Activated CD4-positive, alpha-beta memory T cell treated with anti-CD3 and anti-CD28 coated beads, Interleukin-2, amount 10 ng/mL, durations not matched to agents 7 days and 5 days (primary cell): Measurements from ENCODE around the gene EXD2. TPM values are rescaled to one million over a fixed set of nuclear protein-coding genes. Genes with fewer than 3 reads are reported as not detected.
"Not testable (repeated sequence)": the region's sequence is repeated elsewhere in the genome, so short reads cannot be mapped to it uniquely, and the experiment has no call there.

ENCODE experiments used
- CTCF ChIA-PET: fragments of 350-600 bp; sonication (Branson Sonifier 250); formaldehyde crosslinking; loops from one replicate; lab custom pipeline; 2021; ENCODE audit warnings: antibody characterized with exemption, inconsistent platforms; lab: Charles Lee
- POLR2A ChIA-PET: fragments of 350-600 bp; sonication (Branson Sonifier 250); formaldehyde crosslinking; loops from one replicate; lab custom pipeline; 2021; ENCODE audit warnings: antibody characterized with exemption; lab: Charles Lee
- DNase-seq: peaks from one replicate; pipeline ENCODE4 v3.0.0-alpha.2; 2020
- H3K27ac Mint-ChIP-seq: one replicate; pipeline ENCODE4 v1.8.0; 2021; ENCODE audit warnings: mild to moderate bottlenecking, mixed read lengths
- H3K27me3 Mint-ChIP-seq: one replicate; pipeline ENCODE4 v1.8.0; 2021; ENCODE audit warnings: mixed read lengths
- H3K36me3 Mint-ChIP-seq: one replicate; pipeline ENCODE4 v1.8.0; 2021; ENCODE audit warnings: low read depth, mixed read lengths
- H3K4me1 Mint-ChIP-seq: one replicate; pipeline ENCODE4 v1.8.0; 2021; ENCODE audit warnings: mixed read lengths
- H3K4me3 Mint-ChIP-seq: one replicate; pipeline ENCODE4 v1.8.0; 2021; ENCODE audit warnings: mild to moderate bottlenecking, mixed read lengths
- H3K9me3 Mint-ChIP-seq: one replicate; pipeline ENCODE4 v1.8.0; 2021; ENCODE audit warnings: mixed read lengths
- total RNA-seq, 2 experiments: library from RNA; stranded (reverse); gene quantifications; one replicate each; pipeline ENCODE4 v1.2.3, GENCODE V29; 2021

The EXD2 gene
- total RNA-seq, 2 experiments from 2014 or later, result 5.3 to 5.7 TPM

DNA sequence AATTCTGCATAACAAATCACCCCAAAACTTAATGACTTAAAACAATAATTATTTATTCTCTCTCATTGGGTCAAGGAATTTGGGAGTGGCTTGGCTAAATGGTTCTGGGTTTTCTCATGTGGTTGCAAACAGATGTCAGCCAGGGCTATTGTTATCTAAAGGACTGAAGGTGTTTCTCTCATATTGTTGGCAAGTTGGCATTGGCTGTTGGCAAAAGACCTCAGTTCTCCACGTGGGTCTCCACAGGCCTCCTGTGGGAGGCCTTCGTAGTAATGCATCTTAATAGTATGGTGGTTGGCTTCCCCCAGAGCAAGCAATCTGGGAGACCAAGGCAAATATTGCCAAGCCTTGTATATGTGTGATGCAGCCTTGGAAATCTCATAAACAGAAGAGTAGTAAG lies 83.0 kb downstream of the EXD2 start:
- H3K4me3 Mint-ChIP-seq, result no peak overlapping the region
- H3K9me3 Mint-ChIP-seq, result no peaks in the 10 kb centered on the region
- H3K27me3 Mint-ChIP-seq, result peaks cover 17% of the 10 kb centered on the region
- POLR2A ChIA-PET, result no interaction called here
- H3K27ac Mint-ChIP-seq, result no peak overlapping the region
- H3K4me1 Mint-ChIP-seq, result no peaks in the 10 kb centered on the region
- CTCF ChIA-PET, result no interaction called here
- DNase-seq, result no peak
- H3K36me3 Mint-ChIP-seq, result no peaks in the 10 kb centered on the region

DNA sequence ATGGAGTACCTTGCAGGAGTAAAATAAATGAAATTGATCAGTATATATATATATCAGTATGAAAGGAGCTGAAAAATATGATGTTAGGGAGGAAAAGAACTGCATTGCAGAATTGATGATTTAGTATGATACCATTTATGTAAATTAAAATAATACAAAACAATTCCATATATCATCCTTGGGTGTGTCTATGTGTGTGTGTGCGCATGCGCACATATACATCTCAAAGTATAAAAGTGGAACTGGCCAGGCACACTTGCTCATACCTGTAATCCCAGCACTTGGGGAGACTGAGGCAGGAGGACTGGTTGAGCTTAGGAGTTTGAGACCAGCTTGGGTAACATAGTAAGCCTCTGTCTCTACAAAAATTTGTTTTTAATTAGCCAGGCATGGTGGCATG lies 84.0 kb downstream of the EXD2 start:
- H3K36me3 Mint-ChIP-seq, result no peaks in the 10 kb centered on the region
- H3K4me3 Mint-ChIP-seq, result no peak overlapping the region
- H3K27me3 Mint-ChIP-seq, result peaks cover 23% of the 10 kb centered on the region
- no peak for DNase-seq
- H3K4me1 Mint-ChIP-seq, result no peaks in the 10 kb centered on the region
- CTCF ChIA-PET, result interaction anchor here (0.5 kb wide), 1 partner anchor 113 kb away, joined by 3 read pairs; no protein-coding TSS in a partner anchor
- POLR2A ChIA-PET, result no interaction called here
- H3K9me3 Mint-ChIP-seq, result no peaks in the 10 kb centered on the region
- H3K27ac Mint-ChIP-seq, result no peak overlapping the region

DNA sequence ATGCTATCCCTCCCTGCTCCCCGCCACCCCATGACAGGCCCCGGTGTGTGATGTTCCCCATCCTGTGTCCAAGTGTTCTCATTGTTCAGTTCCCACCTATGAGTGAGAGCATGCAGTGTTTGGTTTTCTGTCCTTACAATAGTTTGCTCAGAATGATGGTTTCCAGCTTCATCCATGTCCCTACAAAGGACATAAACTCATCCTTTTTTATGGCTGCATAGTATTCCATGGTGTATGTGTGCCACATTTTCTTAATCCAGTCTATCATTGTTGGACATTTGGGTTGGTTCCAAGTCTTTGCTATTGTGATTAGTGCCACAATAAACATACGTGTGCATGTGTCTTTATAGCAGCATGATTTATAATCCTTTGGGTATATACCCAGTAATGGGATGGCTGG lies 86.1 kb downstream of the EXD2 start:
- H3K36me3 Mint-ChIP-seq, H3K4me1 Mint-ChIP-seq, CTCF ChIA-PET, DNase-seq, H3K4me3 Mint-ChIP-seq, POLR2A ChIA-PET, H3K9me3 Mint-ChIP-seq, H3K27ac Mint-ChIP-seq: not testable (repeated sequence)
- H3K27me3 Mint-ChIP-seq, result peaks cover 23% of the 10 kb centered on the region

DNA sequence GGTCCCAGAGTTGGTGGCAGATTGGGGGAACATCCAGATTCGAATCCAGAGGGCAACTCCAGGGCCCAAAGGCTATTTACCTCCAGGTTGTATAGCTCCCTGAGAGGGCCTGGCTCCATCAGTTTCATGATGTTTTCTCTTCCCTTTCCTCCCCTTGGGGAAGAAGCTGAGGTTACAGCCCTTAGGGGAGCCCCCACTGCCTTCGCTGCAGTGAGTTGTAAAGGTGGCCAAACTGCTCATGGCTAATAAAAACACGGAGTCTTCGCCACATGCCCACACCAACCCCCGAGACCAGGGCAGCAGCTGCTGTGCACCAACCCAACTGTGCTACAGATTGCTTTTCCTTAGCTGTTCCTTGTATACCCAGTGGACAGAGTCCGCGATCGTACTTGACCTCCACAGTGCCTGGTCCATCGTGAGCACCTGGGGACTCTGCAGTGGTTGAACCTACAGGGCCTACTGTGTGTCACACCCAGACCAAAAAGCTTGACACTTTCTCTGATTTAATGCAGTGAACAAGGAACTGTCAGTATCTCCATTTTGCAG lies 89.5 kb downstream of the EXD2 start:
- Mint-ChIP-seq H3K4me3 (no peak overlapping the region), H3K27me3 (peaks cover 12% of the 10 kb centered on the region), H3K27ac (no peak overlapping the region), H3K4me1 (no peaks in the 10 kb centered on the region), H3K36me3 (no peaks in the 10 kb centered on the region), H3K9me3 (no peaks in the 10 kb centered on the region)
- ChIA-PET CTCF (no interaction called here), POLR2A (no interaction called here)
- DNase-seq, result no peak

DNA sequence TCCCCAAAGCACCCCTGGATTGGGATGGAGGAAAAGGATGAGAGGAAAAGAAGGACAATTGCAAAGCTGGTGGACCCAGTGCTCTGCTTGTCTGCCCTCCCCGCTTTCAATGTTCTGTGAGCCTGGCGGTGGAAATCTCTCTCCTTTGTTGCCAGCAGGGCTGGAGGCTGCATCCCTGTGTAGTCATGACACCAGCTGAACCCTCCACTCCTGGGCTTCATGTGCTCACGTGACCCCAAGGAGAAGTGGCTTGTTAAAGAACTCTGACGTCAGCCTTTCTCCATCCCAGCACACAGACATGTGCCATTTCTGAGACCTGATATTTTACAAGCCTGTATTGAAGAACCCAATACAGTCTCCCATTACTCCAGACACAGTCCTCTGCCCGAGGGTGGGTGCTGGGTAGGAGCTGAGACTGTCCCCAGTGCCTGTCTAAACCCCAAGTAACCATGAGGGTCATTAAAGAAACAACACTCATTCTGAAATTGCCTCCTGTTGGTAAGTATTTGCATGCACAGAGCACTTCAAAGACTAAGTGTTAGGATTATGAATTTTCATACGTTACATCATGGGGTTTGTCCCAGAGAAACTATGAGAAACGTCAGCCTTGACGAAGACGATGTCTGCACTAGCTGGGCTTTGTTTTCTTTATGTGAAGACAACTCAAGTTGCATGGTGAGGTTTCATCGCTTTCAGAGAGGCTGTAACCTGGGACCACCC lies 90.3 kb downstream of the EXD2 start:
- Mint-ChIP-seq H3K27ac (no peak overlapping the region), H3K4me1 (no peaks in the 10 kb centered on the region), H3K27me3 (peaks cover 11% of the 10 kb centered on the region), H3K36me3 (no peaks in the 10 kb centered on the region), H3K9me3 (no peaks in the 10 kb centered on the region), H3K4me3 (no peak overlapping the region)
- POLR2A ChIA-PET, result no interaction called here
- CTCF ChIA-PET, result no interaction called here
- no peak for DNase-seq

DNA sequence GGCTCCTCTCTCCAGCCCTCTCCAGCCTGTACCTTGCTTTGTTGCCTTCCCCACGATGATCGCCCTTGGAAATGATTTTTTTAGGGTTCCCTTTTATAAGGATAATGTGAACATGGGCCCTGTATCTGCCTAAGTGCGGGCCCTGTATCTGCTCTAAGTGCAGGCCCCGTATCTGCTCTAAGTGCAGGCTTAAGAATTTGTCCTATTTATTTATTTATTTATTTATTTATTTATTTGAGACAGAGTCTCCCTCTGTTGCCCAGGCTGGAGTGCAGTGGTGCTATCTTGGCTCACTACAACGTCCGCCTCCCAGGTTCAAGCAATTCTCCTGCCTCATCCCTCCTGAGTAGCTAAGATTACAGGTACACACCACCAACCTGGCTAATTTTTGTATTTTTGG lies 91.2 kb downstream of the EXD2 start:
- H3K4me1 Mint-ChIP-seq, result no peaks in the 10 kb centered on the region

DNA sequence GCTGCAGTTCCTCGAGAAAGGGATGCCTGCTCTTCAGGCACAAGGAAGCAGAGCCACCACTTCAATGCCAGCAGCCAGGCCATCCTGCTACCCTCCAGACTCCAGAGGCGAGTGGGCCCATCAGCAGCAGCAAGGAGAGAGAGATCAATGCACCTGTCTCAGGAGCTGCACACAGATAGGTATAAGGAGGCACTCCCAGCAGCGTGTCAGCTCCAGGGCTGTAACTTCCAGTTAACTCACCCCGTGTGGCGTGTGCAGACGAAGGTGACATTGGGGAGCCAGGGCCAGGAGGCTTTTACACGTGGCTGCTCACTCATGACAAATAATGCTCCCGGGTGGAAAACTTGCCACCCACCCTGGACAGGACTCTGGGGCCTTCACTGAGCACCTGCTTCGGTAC lies 92.9 kb downstream of the EXD2 start:
- Mint-ChIP-seq H3K4me1 (no peaks in the 10 kb centered on the region), H3K27me3 (peaks cover 11% of the 10 kb centered on the region), H3K36me3 (no peaks in the 10 kb centered on the region), H3K9me3 (no peaks in the 10 kb centered on the region), H3K27ac (no peak overlapping the region), H3K4me3 (no peak overlapping the region)
- no peak for DNase-seq
- ChIA-PET POLR2A (no interaction called here), CTCF (no interaction called here)

More for the DNA sequence above, 91.2 kb downstream of the EXD2 start:
- CTCF ChIA-PET, result no interaction called here
- H3K27ac Mint-ChIP-seq, result no peak overlapping the region
- no peak overlapping the region for H3K4me3 Mint-ChIP-seq
- POLR2A ChIA-PET, result no interaction called here
- H3K36me3 Mint-ChIP-seq, result no peaks in the 10 kb centered on the region
- peaks cover 11% of the 10 kb centered on the region for H3K27me3 Mint-ChIP-seq
- H3K9me3 Mint-ChIP-seq, result no peaks in the 10 kb centered on the region
- DNase-seq, result no peak

DNA sequence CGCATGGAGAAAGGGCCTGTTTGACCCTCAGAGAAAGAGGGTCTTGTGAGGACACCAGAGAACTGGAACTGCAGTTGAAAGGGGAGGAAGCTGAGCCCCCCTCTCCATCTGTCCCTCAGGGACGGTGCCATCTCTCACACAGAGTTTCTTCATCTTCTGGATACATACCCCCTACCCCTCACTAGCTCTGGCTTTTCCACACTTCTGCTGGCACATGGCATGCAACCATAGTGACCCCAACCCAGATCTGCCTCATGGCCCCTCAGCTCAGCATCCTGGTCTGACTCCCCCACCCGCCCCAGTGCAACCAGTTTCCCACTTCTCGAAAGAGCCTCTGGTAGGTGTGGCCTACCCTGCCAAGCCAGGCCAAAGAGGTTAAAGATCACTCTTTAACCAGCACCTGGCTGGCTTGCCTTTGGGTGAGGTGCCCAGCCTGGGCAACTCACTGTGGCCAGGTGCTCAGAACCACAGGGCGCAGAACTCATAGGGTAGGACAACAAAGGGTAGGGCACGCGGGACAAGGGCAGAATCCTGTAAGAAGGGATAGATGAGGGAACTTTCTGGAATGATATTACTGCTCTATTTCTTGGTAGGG lies 94.5 kb downstream of the EXD2 start:
- no peak for DNase-seq
- ChIA-PET CTCF (no interaction called here), POLR2A (no interaction called here)
- no peaks in the 10 kb centered on the region for H3K36me3 Mint-ChIP-seq
- no peak overlapping the region for H3K27ac Mint-ChIP-seq
- H3K4me3 Mint-ChIP-seq, result no peak overlapping the region
- no peaks in the 10 kb centered on the region for H3K4me1 Mint-ChIP-seq
- peaks cover 4% of the 10 kb centered on the region for H3K27me3 Mint-ChIP-seq
- H3K9me3 Mint-ChIP-seq, result no peaks in the 10 kb centered on the region

DNA sequence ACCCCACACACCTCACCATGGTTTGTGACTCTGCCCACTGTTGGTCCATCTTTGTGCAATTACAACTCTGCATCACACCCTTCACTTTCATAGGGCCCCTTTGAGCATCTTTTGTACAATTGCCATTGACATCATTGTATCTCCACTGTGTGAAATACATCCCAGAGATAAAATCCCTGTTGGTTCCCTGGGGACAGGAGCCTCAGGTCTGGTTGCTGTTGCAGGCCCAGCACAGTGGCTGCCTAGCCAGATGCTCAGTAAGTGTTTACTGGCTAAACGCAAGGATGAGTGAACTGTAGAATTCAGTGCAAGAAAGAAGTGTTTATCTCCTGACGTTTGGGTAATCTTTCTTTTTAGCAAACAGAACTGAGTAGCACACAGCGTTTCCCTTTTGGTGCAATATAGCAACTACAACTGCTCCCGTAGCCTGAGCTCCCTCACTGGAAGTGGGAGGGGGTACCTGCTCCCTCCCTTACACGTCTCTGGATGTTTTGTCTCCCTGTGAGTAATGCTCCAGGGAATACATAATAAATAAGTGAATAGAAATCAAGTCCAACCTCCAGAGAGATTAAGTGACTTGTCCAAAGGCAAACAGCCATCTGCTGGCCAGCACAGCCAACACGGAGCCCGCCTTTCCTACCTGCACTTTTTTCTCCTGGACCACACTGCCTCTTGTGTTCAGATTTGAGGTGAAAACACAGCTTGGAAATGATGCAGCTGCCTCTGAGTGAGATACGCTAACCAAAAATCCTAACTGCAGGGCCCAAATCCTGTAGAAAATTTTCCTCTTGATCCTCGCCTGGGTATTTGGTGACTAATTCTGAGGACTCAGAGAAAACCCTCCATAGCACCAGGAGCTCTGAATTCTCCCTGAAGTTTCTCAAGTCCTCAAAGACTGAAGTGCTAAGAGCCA lies 96.1 kb downstream of the EXD2 start:
- Mint-ChIP-seq H3K27ac (no peak overlapping the region), H3K4me3 (no peak overlapping the region), H3K36me3 (no peaks in the 10 kb centered on the region), H3K4me1 (no peaks in the 10 kb centered on the region), H3K27me3 (peaks cover 4% of the 10 kb centered on the region), H3K9me3 (no peaks in the 10 kb centered on the region)
- ChIA-PET POLR2A (no interaction called here), CTCF (no interaction called here)
- DNase-seq, result no peak

DNA sequence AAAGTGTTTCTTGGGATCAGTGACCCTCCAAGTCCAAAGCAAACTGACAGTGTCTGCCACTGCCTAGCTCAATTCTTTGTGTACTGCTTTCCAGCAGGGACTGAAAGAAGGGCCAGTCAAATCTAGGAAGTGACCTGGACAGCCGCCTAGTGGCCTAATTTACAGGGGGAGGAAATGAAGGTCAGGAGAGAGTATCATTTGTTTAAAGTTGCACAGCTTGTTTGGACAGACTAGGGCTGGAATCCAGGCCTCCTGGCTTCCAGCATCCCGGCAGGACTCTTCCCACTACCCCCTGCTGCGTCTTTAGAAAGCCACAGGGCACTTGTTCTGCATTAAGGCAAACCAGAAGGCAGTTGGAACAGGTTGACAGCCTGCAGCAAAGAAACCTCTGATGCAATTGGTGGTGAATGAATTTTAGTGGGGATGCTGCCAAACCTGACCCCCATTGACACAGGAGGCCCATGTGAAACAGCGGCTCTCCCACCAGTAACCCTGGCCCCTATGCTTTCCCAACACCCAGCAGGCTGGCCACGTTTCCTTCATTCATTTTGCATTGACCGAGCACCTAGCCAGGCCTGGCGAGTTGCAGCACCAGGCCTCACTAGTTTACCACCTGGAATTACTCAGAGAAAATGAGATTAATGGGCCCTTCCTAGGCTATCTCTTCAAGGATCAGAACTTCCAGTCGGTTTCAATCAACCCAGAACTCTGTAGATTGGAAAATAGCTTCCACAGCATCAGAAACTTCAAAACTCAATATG lies 96.9 kb downstream of the EXD2 start:
- no peaks in the 10 kb centered on the region for H3K4me1 Mint-ChIP-seq
- no peaks in the 10 kb centered on the region for H3K36me3 Mint-ChIP-seq
- no peak for DNase-seq
- H3K27ac Mint-ChIP-seq, result no peak overlapping the region
- ChIA-PET POLR2A (no interaction called here), CTCF (no interaction called here)
- peaks cover 1% of the 10 kb centered on the region for H3K27me3 Mint-ChIP-seq
- H3K9me3 Mint-ChIP-seq, result no peaks in the 10 kb centered on the region
- H3K4me3 Mint-ChIP-seq, result no peak overlapping the region

DNA sequence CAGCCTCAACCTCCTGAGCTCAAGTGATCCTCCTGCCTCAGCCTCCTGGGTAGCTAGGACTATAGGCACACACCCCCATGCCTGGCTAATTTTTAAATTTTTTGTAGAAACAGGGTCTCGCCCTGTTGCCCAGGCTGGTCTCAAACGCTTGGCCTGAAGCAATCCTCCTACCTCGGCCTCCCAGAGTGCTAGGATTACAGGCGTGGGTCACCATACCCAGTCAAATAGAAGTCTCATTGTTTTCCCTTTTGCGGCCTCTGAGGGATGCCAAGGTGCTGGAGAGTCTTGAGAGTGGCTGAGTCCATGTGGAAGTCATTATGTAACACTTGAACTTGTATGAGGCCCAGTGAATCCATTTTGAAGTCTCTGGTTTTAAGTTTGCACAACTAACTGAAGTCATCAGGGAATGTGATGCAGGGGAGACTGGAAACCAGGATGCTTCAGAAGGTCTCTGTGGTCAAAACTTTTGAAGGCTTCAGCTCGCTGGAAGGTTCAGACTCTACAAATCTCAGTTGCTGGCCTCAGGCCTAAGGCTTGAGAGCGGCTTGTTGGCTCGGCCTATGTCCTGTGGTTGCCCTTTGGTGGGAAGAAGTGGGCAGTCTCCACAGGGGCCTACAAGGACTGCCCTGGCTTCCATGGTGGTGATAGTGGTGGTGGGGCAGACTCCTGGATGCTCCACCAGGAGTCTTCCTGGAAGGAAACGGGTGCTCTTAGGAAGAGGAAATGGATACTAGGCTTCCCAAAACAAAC lies 97.8 kb downstream of the EXD2 start:
- no peak overlapping the region for H3K4me3 Mint-ChIP-seq
- H3K9me3 Mint-ChIP-seq, result no peaks in the 10 kb centered on the region
- POLR2A ChIA-PET, result no interaction called here
- no peaks in the 10 kb centered on the region for H3K4me1 Mint-ChIP-seq
- peaks cover 1% of the 10 kb centered on the region for H3K27me3 Mint-ChIP-seq
- H3K36me3 Mint-ChIP-seq, result no peaks in the 10 kb centered on the region
- DNase-seq, result no peak
- CTCF ChIA-PET, result no interaction called here
- H3K27ac Mint-ChIP-seq, result no peak overlapping the region

DNA sequence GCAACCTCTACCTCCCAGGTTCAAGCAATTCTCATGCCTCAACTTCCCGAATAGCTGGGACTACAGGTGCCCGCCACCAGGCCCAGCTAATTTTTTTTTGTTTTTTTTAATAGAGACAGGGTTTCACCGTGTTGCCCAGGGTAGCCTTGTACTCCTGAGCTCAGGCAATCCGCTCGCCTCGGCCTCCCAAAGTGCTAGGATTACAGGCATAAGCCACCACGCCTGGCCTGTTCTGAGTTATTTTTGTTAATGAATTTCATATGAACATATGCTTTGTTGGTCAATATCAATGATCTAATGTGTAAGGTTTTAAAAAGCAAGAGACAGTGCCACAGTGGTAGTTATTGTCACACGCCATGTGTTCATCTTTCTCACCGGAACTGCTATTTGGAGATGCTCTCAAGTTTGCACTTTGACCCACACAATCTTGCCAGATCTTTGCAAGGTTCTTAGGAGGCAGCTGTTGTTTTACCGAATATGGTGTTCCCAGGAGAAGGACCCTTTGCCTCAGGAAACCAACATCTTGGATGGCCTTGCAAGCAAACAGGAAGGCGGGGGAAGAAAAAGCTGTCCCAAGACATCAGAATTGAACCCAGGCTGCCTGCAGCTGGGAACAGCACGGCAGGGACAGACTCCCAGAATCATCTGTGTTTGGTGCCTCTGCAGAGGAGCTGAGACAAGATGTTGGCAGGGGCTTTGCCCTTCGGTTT lies 98.7 kb downstream of the EXD2 start:
- H3K9me3 Mint-ChIP-seq, result no peaks in the 10 kb centered on the region
- H3K27me3 Mint-ChIP-seq, result peaks cover 1% of the 10 kb centered on the region

More for the DNA sequence above, 98.7 kb downstream of the EXD2 start:
- DNase-seq, result no peak
- H3K36me3 Mint-ChIP-seq, result no peaks in the 10 kb centered on the region
- ChIA-PET CTCF (no interaction called here), POLR2A (no interaction called here)
- no peaks in the 10 kb centered on the region for H3K4me1 Mint-ChIP-seq
- H3K4me3 Mint-ChIP-seq, result no peak overlapping the region
- no peak overlapping the region for H3K27ac Mint-ChIP-seq
